ENCODE measurements around the gene FAM200C. TPM values are rescaled to one million over a fixed set of nuclear protein-coding genes. Genes with fewer than 3 reads are reported as not detected.
"Not testable (repeated sequence)": the region's sequence is repeated elsewhere in the genome, so short reads cannot be mapped to it uniquely, and the experiment has no call there.

The FAM200C gene
- total RNA-seq, 1 donor: 3.6 TPM

DNA sequence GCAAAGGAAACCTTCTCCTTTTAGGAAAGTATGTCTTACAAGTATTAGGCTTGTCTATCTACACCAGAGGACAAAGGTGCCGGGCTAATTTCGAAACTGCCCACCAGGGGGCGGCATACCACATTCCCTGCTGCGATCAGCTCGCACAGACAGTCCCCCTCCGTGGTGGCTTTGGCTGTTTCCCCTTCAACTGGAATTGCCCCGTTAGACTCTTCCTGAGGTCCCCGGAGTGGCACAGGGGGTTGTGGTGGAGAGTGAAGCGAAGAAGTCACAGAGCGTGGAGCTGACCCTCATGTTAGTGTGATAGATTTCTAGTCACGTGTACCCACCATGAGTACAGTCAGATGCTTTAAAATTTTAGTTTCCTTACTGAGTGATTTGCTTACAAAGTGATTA lies 39.3 kb upstream of the FAM200C start:
- Histone ChIP-seq H3K79me2 (ENCODE audit: insufficient read depth, low read length) (no peaks in the 10 kb centered on the region), H3K4me2 (ENCODE audit: insufficient read depth, low read length) (peak overlapping the region; percentile 93), H3K4me3 (ENCODE audit: insufficient read depth, low read length) (peak overlapping the region; percentile 74), H3K4me1 (ENCODE audit: insufficient read depth, low read length) (peaks cover 8% of the 10 kb centered on the region), H3K27ac (ENCODE audit: low read depth, low read length) (peak overlapping the region; percentile 35), H3K36me3 (ENCODE audit: insufficient read depth, low read length) (no peaks in the 10 kb centered on the region), H3K9me3 (ENCODE audit: low read depth, low read length) (no peaks in the 10 kb centered on the region), H2AFZ (ENCODE audit: low read length) (peak overlapping the region; percentile 89), H3K27me3 (ENCODE audit: insufficient read depth, low read length) (no peaks in the 10 kb centered on the region), H4K20me1 (ENCODE audit: insufficient read depth, low read length) (no peaks in the 10 kb centered on the region)
- TF ChIP-seq CTCF (IDR thresholded peaks at IDR 0.05; ENCODE audit: extremely low read depth, low read depth, low read length): peak; percentile 96
- DNase-seq (ENCODE audit: insufficient read length, low spot score, missing footprints): peak; percentile 82

DNA sequence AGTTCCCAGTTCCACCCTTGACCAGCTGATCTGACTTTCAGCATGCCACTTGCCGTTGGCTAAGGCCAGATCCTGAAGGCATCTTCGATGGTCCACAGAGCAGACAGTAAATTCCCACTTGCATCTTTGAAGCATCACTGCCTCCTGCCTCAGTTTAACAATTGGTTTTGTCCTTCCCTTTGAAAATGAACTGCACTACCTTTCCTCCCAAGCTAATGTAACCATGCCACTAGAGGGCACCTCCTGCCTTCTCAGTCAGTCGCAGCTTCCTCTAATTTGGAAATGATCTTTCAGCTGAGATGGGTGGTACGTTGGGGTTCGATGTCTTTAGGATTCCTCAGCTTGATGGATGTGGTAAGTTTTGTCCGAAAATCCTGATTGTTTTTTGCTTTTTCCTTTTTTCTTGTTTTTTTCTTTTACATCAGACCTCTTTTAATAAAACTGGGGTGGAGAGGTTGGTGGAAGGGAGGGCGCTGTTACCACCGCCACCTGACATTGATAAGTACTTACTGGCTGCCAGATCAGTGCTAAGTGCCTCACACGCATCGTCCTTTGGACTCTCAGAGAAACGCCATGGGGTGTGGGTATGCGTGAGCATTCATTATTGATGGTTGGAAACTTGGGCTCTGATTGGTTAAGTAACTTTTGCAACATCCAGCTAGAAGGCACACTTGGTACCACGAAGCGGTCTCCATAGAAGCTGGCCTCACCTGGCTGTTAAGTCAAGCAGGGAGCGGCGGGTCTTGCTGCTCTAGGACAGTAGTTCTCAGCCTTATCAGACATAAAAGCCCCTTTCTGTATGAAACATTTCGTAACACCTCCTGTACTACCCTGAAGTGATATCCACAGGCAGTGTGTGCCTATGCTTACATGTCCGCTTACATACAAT lies 38.7 kb upstream of the FAM200C start:
- H3K27ac ChIP-seq (ENCODE audit: low read depth, low read length): peak overlapping the region; percentile 35
- TF ChIP-seq CTCF (IDR thresholded peaks at IDR 0.05; ENCODE audit: extremely low read depth, low read depth, low read length): peak; percentile 93
- no peaks in the 10 kb centered on the region for H4K20me1 ChIP-seq (ENCODE audit: insufficient read depth, low read length)
- H2AFZ ChIP-seq (ENCODE audit: low read length): peak overlapping the region; percentile 89
- peak overlapping the region; percentile 93 for H3K4me2 ChIP-seq (ENCODE audit: insufficient read depth, low read length)
- DNase-seq (ENCODE audit: insufficient read length, low spot score, missing footprints): peak; percentile 36
- no peaks in the 10 kb centered on the region for H3K79me2 ChIP-seq (ENCODE audit: insufficient read depth, low read length)
- no peaks in the 10 kb centered on the region for H3K27me3 ChIP-seq (ENCODE audit: insufficient read depth, low read length)
- no peaks in the 10 kb centered on the region for H3K9me3 ChIP-seq (ENCODE audit: low read depth, low read length)
- peak overlapping the region; percentile 74 for H3K4me3 ChIP-seq (ENCODE audit: insufficient read depth, low read length)
- H3K4me1 ChIP-seq (ENCODE audit: insufficient read depth, low read length): peaks cover 8% of the 10 kb centered on the region
- no peaks in the 10 kb centered on the region for H3K36me3 ChIP-seq (ENCODE audit: insufficient read depth, low read length)

GRCh38 chr5:160437271-160437670 lies 37.4 kb upstream of the FAM200C start:
- Histone ChIP-seq H3K27ac (ENCODE audit: low read depth, low read length) (no peak overlapping the region), H3K79me2 (ENCODE audit: insufficient read depth, low read length) (no peaks in the 10 kb centered on the region), H3K9me3 (ENCODE audit: low read depth, low read length) (no peaks in the 10 kb centered on the region), H3K27me3 (ENCODE audit: insufficient read depth, low read length) (no peaks in the 10 kb centered on the region), H3K4me1 (ENCODE audit: insufficient read depth, low read length) (peaks cover 8% of the 10 kb centered on the region), H3K36me3 (ENCODE audit: insufficient read depth, low read length) (no peaks in the 10 kb centered on the region), H2AFZ (ENCODE audit: low read length) (no peak overlapping the region), H3K4me2 (ENCODE audit: insufficient read depth, low read length) (no peak overlapping the region), H3K4me3 (ENCODE audit: insufficient read depth, low read length) (no peak overlapping the region), H4K20me1 (ENCODE audit: insufficient read depth, low read length) (no peaks in the 10 kb centered on the region)
- DNase-seq (ENCODE audit: insufficient read length, low spot score, missing footprints): no peak
- no peak for TF ChIP-seq CTCF (IDR thresholded peaks at IDR 0.05; ENCODE audit: extremely low read depth, low read depth, low read length)

- not testable (repeated sequence) for H3K4me2 ChIP-seq (ENCODE audit: insufficient read depth, low read length); H4K20me1 ChIP-seq (ENCODE audit: insufficient read depth, low read length); H3K4me3 ChIP-seq (ENCODE audit: insufficient read depth, low read length); H3K4me1 ChIP-seq (ENCODE audit: insufficient read depth, low read length); H2AFZ ChIP-seq (ENCODE audit: low read length); H3K36me3 ChIP-seq (ENCODE audit: insufficient read depth, low read length); H3K9me3 ChIP-seq (ENCODE audit: low read depth, low read length); DNase-seq (ENCODE audit: insufficient read length, low spot score, missing footprints); H3K27me3 ChIP-seq (ENCODE audit: insufficient read depth, low read length); H3K79me2 ChIP-seq (ENCODE audit: insufficient read depth, low read length); H3K27ac ChIP-seq (ENCODE audit: low read depth, low read length)
These were observed 36.8 kb upstream of the FAM200C start for GRCh38 chr5:160436661-160437060.

Measured in osteoblast (primary cell).